ENCODE measurements around the gene EEF2K. TPM values are rescaled to one million over a fixed set of nuclear protein-coding genes. Genes with fewer than 3 reads are reported as not detected.

EEF2K gene
- total RNA-seq, 1 donor from 2014 or later = 12.2 TPM

- no peak for TF ChIP-seq CTCF (conservative IDR thresholded peaks at IDR 0.05; ENCODE audit: low read depth, low read length)
- no peak for DNase-seq (ENCODE audit: low read depth)
- peak overlapping the region; percentile 70 for H3K4me3 ChIP-seq (ENCODE audit: low read depth, low read length)
These were observed 16.5 kb upstream of the EEF2K start for GRCh38 chr16:22189473-22190080.

GRCh38 chr16:22190081-22190775 lies 15.8 kb upstream of the EEF2K start:
- H3K4me3 ChIP-seq (ENCODE audit: low read depth, low read length) = peak overlapping the region; percentile 70
- no peak for TF ChIP-seq CTCF (conservative IDR thresholded peaks at IDR 0.05; ENCODE audit: low read depth, low read length)
- DNase-seq (ENCODE audit: low read depth) = no peak

GRCh38 chr16:22190776-22191531 lies 15.1 kb upstream of the EEF2K start:
- peak overlapping the region; percentile 60 for H3K4me3 ChIP-seq (ENCODE audit: low read depth, low read length)
- no peak for TF ChIP-seq CTCF (conservative IDR thresholded peaks at IDR 0.05; ENCODE audit: low read depth, low read length)
- DNase-seq (ENCODE audit: low read depth) = peak; percentile 96

GRCh38 chr16:22191532-22192260 lies 14.4 kb upstream of the EEF2K start:
- DNase-seq (ENCODE audit: low read depth) = no peak
- no peak for TF ChIP-seq CTCF (conservative IDR thresholded peaks at IDR 0.05; ENCODE audit: low read depth, low read length)

GRCh38 chr16:22192261-22193062 lies 13.6 kb upstream of the EEF2K start:
- TF ChIP-seq CTCF (conservative IDR thresholded peaks at IDR 0.05; ENCODE audit: low read depth, low read length) = no peak
- peak overlapping the region; percentile 60 for H3K4me3 ChIP-seq (ENCODE audit: low read depth, low read length)
- DNase-seq (ENCODE audit: low read depth) = no peak

More at GRCh38 chr16:22191532-22192260, 14.4 kb upstream of the EEF2K start:
- H3K4me3 ChIP-seq (ENCODE audit: low read depth, low read length) = peak overlapping the region; percentile 60

GRCh38 chr16:22193063-22193411 lies 13.0 kb upstream of the EEF2K start:
- no peak for TF ChIP-seq CTCF (conservative IDR thresholded peaks at IDR 0.05; ENCODE audit: low read depth, low read length)
- no peak for DNase-seq (ENCODE audit: low read depth)
- H3K4me3 ChIP-seq (ENCODE audit: low read depth, low read length) = no peak overlapping the region
